ENCODE results near the gene ANKRD13B. TPM values are rescaled to one million over a fixed set of nuclear protein-coding genes. Genes with fewer than 3 reads are reported as not detected.
A peak's percentile ranks its signal among the peaks of the same experiment; 100 is the strongest.

Gene ANKRD13B
- polyA plus RNA-seq, 4 donors, result 6.1 to 19.1 (median 12.0) TPM

DNA sequence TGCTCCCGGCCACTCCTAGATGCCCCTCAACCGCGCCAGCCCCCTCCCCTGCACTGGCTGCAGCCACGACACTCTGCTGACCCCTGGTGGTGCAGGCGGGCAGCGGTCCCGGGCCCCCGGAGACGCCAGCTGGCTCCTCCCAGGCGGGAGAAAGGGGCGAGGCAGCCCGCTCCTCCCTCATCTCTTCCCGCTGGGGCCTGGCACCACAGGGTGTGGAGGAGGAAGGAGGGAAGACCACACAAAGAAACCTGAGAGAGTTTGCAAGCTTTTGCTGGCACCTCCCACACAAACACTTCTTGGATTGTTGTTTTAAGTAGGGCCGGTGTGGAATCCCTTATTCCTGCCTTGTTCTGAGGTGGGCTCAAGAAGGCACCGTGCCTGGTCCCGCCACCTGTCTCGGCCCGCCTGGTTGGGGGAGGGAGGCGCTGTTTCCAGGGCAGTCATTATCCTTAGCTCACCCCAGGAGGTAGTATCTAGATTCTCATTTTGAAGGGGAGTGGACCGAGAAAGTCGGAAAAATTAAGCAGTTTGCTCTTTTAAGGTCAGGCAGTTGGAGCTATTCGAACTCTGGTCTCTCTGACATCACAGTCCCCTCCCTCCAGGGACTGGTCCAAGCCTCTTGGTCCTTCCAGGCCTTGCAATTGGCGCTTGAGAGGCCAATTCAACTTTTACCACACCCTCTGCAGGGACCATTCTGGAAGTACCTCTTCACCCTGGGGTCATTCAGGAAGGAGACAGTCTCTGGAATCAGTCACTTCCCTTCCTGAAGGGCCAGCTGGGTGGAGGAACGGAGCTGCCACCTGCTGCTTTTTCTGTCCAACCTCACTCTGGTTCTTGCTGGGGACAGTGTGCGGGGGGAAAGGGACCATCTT is 959 bp upstream of the ANKRD13B start:
- DNase-seq (ENCODE audit: low read depth in 4 of 4, low spot score in 2 of 4), result peak in 3 of 4 donors; percentile 74 to 89 (median 85)

- DNase-seq (ENCODE audit: low read depth in 4 of 4, low spot score in 2 of 4), result no peak
These were observed 923 bp downstream of the ANKRD13B start for GRCh38 chr17:29593591-29594518.

DNA sequence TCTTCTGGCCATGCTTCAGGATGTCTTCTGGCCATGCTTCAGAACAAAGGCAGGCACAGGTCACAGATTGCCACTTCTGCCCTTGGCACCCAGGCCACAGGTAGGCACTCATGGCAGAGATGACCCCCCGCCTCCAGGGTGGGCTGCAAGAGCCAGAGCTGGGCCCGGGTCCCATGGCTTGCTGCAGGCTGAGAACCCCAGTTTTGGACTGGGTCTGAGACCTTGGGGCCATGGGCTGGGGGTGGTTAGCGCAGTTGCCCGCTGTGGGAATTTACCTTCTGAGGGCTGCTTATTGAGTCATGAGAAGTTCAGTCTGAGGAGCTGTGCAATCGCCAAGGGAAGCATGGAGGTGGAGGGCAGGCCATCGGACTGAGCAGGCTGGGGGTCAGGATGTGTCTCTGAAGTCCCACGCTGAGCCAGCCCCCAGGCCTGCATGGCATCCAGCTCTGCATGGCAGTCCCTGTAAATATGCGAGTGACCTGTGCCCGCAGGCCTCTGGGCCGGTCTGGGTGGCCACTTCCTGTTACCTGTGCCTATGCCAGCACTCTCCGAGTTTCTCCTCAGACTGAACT is 1.7 kb downstream of the ANKRD13B start:
- DNase-seq (ENCODE audit: low read depth in 4 of 4, low spot score in 2 of 4), result no peak

- no peak for DNase-seq (ENCODE audit: low read depth in 4 of 4, low spot score in 2 of 4)
These were observed 2.4 kb downstream of the ANKRD13B start for GRCh38 chr17:29595107-29595942.

DNA sequence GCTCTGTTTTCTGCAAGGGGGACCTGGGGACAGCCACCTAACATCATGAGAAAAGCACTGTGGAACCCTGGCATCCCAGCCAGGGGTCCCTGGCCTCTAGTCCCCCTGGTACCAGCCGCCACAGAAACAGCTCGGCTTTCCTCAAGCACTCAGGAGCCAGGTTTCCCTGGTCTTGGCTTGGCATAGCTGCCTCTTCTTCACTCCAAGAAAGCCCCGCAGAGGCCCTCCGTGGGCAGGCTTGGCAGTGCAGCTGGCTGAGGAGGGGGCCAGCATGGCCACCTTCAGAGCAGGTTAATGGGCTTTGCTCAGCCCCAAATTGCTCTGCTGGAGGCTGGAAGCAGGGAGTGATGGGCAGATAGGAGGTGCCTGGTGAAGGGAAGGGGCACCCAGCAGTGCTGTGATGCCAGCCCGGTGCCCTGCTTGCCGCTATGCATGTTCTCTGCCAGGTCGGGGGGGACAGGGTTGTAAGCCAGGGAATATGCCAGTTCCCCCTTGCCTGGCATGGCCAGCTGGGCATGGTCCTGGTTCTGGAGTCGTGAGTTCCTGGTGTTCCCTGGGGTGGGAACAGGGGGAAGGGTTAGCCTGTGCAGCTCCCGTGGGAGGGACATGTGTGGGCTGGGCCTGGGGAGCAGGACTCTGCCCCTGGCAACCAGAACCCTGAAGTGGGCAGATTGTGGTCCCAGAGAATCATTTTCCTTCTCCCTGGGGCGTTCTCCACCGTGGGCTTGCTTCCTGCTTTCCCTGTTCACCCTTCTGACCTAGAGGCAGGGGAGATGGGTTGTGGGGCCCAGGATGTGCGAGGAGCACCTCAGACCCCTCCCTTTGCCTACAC is 3.2 kb downstream of the ANKRD13B start:
- no peak for DNase-seq (ENCODE audit: low read depth in 4 of 4, low spot score in 2 of 4)

DNA sequence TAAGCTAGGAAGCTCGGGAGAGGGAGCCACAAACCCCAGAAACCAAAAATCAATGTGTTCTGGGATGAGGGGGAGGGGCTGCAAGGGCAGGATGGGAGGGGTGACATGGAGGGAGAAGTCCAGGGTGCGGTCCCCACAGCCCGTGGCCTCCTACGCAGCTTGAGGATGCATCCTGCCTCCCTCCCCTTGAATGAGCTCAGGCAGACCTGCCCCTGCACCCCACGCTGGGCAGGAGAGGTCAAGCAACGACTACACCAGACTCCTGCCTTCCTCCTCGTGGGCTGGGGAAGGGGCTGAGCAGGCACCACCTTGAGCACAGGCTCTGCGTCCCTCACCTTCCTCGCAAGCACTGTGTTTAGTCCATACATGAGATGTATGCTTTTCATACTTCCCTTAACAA is 3.9 kb downstream of the ANKRD13B start:
- DNase-seq (ENCODE audit: low read depth in 4 of 4, low spot score in 2 of 4), result no peak

GRCh38 chr17:29597361-29598172 is 4.6 kb downstream of the ANKRD13B start:
- no peak for DNase-seq (ENCODE audit: low read depth in 4 of 4, low spot score in 2 of 4)

GRCh38 chr17:29603109-29603674 is 10.3 kb downstream of the ANKRD13B start:
- no peak for DNase-seq (ENCODE audit: low read depth in 4 of 4, low spot score in 2 of 4)

DNA sequence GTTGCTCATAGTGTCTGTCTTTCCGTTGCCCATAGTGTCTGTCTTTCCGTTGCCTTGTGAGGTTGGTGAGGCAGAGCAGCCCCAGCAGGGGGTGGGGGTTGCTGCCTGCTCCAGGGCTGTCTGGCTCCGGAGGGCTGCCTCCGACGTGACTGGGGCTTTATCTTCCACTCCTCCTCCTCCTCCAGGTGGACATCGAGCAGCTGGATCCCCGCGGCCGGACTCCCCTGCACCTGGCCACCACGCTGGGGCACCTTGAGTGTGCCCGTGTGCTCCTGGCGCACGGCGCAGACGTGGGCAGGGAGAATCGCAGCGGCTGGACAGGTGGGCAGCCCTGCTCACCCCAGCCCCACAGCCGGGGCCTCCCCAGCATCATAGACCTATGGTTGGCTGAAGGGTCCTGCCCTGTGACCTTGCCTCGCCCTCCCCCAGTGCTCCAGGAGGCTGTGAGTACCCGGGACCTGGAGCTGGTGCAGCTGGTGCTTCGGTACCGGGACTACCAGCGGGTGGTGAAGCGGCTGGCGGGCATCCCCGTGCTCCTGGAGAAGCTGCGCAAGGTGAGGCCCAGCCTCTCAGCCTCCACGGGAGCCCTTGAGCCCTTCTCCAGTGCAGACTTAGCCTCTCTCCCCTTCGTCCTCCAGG is 14.7 kb downstream of the ANKRD13B start:
- DNase-seq (ENCODE audit: low read depth in 4 of 4, low spot score in 2 of 4), result no peak

GRCh38 chr17:29608986-29609385 is 16.1 kb downstream of the ANKRD13B start:
- DNase-seq (ENCODE audit: low read depth in 4 of 4, low spot score in 2 of 4), result no peak

GRCh38 chr17:29610395-29610794 is 17.5 kb downstream of the ANKRD13B start:
- no peak for DNase-seq (ENCODE audit: low read depth in 4 of 4, low spot score in 2 of 4)

- DNase-seq (ENCODE audit: low read depth in 4 of 4, low spot score in 2 of 4), result no peak
These were observed 18.6 kb downstream of the ANKRD13B start for GRCh38 chr17:29611351-29612093.

DNA sequence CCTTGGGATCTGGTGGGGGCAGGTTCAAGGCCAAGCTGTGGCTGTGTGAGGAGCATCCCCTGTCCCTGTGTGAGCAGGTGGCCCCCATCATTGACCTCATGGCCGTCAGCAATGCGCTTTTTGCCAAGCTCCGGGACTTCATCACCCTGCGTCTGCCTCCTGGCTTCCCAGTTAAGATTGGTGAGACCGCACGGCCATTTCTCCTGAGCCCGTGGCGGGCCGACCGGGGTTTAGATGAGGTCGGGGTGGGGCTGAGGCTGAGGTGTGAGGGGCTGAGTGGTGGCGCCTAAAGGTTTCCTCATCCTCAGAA is 19.1 kb downstream of the ANKRD13B start:
- DNase-seq (ENCODE audit: low read depth in 4 of 4, low spot score in 2 of 4), result no peak

- no peak for DNase-seq (ENCODE audit: low read depth in 4 of 4, low spot score in 2 of 4)
These were observed 19.7 kb downstream of the ANKRD13B start for GRCh38 chr17:29612404-29613280.

DNA sequence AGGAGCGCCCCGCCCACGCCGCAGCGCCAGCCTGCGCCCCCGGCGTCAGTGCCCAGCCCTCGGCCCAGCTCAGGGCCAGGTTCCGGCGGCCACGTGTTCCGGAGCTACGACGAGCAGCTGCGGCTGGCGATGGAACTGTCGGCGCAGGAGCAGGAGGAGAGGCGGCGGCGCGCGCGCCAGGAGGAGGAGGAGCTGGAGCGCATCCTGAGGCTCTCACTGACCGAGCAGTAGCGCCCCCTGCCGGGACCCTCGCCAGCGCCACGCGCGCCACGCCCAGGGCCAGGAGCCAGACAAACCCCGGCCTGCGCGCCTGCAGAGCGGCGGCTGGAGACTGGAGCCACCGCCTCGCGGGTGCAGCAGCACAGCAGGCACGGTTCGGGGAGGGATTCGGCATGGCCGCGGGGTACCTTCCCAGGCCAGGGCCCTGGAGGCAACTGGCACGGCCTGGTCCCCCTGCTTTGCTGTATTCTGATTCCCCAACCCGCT is 20.5 kb downstream of the ANKRD13B start:
- peak in 3 of 4 donors; percentile 73 to 87 (median 84) for DNase-seq (ENCODE audit: low read depth in 4 of 4, low spot score in 2 of 4)

DNA sequence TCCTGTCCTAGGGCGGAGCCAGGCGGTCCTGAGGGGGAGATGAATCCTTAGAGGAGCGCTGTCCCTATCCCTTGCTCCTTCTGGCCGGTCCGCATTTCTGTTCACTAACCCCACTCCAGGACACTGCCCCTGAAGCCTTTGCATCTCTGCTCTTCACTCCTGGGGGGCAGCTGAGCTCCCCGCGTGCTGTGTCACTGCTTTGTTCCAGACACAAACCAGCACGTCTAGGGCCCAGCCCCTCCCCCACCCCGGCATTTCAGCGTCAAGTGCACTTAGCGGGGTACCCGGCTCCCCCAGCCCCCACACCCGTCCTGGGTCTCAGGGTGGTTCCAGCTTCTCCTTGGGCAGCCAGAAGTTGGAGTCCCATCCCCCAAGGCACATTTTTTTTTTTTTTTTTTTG is 20.9 kb downstream of the ANKRD13B start:
- no peak for DNase-seq (ENCODE audit: low read depth in 4 of 4, low spot score in 2 of 4)

Measured in left renal cortex interstitium (tissue), 4 donors.